ENCODE data around the gene CDK11A. TPM values are rescaled to one million over a fixed set of nuclear protein-coding genes. Genes with fewer than 3 reads are reported as not detected.

The CDK11A gene
- polyA plus RNA-seq, 2 of the 4 experiments (the other 2 are of a cell fraction): 6.7 to 36.4 TPM

GRCh38 chr1:1763657-1764621 lies 39.8 kb upstream of the CDK11A start (continued):
- TF ChIP-seq NPAS2 (CRISPR knock-in tag; IDR thresholded peaks at IDR 0.05; ENCODE audit: borderline replicate concordance) (no peak), CBX2 (IDR thresholded peaks at IDR 0.05; ENCODE audit: borderline replicate concordance, low read depth) (no peak), GATA3 (IDR thresholded peaks at IDR 0.05; ENCODE audit: borderline replicate concordance) (no peak)
- TF ChIP-seq, protein P1, sequence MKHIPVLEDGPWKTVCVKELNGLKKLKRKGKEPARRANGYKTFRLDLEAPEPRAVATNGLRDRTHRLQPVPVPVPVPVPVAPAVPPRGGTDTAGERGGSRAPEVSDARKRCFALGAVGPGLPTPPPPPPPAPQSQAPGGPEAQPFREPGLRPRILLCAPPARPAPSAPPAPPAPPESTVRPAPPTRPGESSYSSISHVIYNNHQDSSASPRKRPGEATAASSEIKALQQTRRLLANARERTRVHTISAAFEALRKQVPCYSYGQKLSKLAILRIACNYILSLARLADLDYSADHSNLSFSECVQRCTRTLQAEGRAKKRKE (CRISPR knock-in tag; IDR thresholded peaks at IDR 0.05; ENCODE audit: low read depth): no peak

GRCh38 chr1:1761504-1762376 lies 37.6 kb upstream of the CDK11A start:
- Histone ChIP-seq H3K9me3 (no peaks in the 10 kb centered on the region), H3K4me2 (no peak overlapping the region), H3K4me3 (no peak overlapping the region), H3K27ac (no peak overlapping the region), H3K4me1 (peaks cover 36% of the 10 kb centered on the region)
- CTCF ChIA-PET: interaction anchor here (1.4 kb wide), 1 partner anchor 144 kb away, joined by 3 read pairs; no protein-coding TSS in a partner anchor
- POLR2A ChIA-PET: no interaction called here
- 90% methylated on average over 19 of the region's 23 CpGs for WGBS (ENCODE audit: missing lambda C conversion rate)
- TF ChIP-seq TP53 (CRISPR knock-in tag; IDR thresholded peaks at IDR 0.05) (no peak), FOSB (CRISPR knock-in tag; IDR thresholded peaks at IDR 0.05) (no peak), NR3C1 (IDR thresholded peaks at IDR 0.05) (no peak), FOXS1 (CRISPR knock-in tag; IDR thresholded peaks at IDR 0.05) (no peak), GATA3 (IDR thresholded peaks at IDR 0.05; ENCODE audit: borderline replicate concordance) (no peak), SMC3 (IDR thresholded peaks at IDR 0.05) (no peak)
- TF ChIP-seq, protein P2, sequence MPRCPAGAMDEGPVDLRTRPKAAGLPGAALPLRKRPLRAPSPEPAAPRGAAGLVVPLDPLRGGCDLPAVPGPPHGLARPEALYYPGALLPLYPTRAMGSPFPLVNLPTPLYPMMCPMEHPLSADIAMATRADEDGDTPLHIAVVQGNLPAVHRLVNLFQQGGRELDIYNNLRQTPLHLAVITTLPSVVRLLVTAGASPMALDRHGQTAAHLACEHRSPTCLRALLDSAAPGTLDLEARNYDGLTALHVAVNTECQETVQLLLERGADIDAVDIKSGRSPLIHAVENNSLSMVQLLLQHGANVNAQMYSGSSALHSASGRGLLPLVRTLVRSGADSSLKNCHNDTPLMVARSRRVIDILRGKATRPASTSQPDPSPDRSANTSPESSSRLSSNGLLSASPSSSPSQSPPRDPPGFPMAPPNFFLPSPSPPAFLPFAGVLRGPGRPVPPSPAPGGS (IDR thresholded peaks at IDR 0.05): no peak
- ATAC-seq (no peak), DNase-seq (ENCODE audit: low read depth in 1 of 2, low spot score in 1 of 2) (no peak), FAIRE-seq (no peak)

GRCh38 chr1:1760715-1761114 lies 36.6 kb upstream of the CDK11A start:
- ChIA-PET CTCF (interaction anchor here (1.0 to 1.7 kb wide), 2 partner anchors 13 to 145 kb away, joined by 3 to 5 read pairs; no protein-coding TSS in a partner anchor), POLR2A (no interaction called here)
- ATAC-seq (no peak), DNase-seq (ENCODE audit: low read depth in 1 of 2, low spot score in 1 of 2) (no peak), FAIRE-seq (no peak)
- H3K4me1 ChIP-seq: peaks cover 36% of the 10 kb centered on the region
- WGBS (ENCODE audit: missing lambda C conversion rate): 96% methylated on average over 9 of the region's 10 CpGs
- TF ChIP-seq KDM1A (IDR thresholded peaks at IDR 0.05; ENCODE audit: low read depth) (no peak), CHD2 (IDR thresholded peaks at IDR 0.05; ENCODE audit: low read length, partially characterized antibody) (no peak), HDAC2 (IDR thresholded peaks at IDR 0.05) (no peak), TP53 (CRISPR knock-in tag; IDR thresholded peaks at IDR 0.05) (no peak), TFCP2L1 (CRISPR knock-in tag; IDR thresholded peaks at IDR 0.05) (no peak), POLR2AphosphoS2 (conservative IDR thresholded peaks at IDR 0.05; ENCODE audit: low read length) (no peak)
- H3K4me3 ChIP-seq: no peak overlapping the region
- H3K9me3 ChIP-seq: no peaks in the 10 kb centered on the region
- H3K27ac ChIP-seq: no peak overlapping the region
- H3K4me2 ChIP-seq: no peak overlapping the region

DNA sequence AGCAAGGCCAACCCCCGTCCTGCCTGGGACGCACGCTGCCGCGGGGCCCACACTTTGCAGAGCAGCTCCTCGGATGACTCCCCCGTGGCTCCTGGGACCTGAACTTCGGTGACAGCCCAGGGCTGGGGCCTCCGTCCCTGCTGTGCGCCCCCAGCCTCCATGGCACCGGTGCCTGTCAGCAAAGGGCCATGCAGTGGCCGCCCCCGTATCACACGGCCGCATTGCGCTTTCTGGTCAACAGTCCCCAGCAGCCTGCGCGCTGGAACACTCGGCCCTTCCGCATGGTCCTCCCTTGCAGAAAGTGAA lies 36.1 kb upstream of the CDK11A start:
- ChIA-PET POLR2A (no interaction called here), CTCF (interaction anchor here (1.0 to 1.7 kb wide), 2 partner anchors 13 to 146 kb away, joined by 3 to 5 read pairs; no protein-coding TSS in a partner anchor)
- peaks cover 36% of the 10 kb centered on the region for H3K4me1 ChIP-seq
- no peaks in the 10 kb centered on the region for H3K9me3 ChIP-seq
- H3K4me2 ChIP-seq: no peak overlapping the region
- no peak for ATAC-seq
- FAIRE-seq: no peak
- TF ChIP-seq SREBF2 (IDR thresholded peaks at IDR 0.05): no peak
- TF ChIP-seq CHD2 (IDR thresholded peaks at IDR 0.05; ENCODE audit: low read length, partially characterized antibody): no peak
- TF ChIP-seq, protein P3, sequence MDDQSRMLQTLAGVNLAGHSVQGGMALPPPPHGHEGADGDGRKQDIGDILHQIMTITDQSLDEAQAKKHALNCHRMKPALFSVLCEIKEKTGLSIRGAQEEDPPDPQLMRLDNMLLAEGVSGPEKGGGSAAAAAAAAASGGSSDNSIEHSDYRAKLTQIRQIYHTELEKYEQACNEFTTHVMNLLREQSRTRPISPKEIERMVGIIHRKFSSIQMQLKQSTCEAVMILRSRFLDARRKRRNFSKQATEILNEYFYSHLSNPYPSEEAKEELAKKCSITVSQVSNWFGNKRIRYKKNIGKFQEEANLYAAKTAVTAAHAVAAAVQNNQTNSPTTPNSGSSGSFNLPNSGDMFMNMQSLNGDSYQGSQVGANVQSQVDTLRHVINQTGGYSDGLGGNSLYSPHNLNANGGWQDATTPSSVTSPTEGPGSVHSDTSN (IDR thresholded peaks at IDR 0.05): no peak
- TF ChIP-seq FOSL2 (IDR thresholded peaks at IDR 0.05): no peak
- TF ChIP-seq FOSL2 (CRISPR knock-in tag; IDR thresholded peaks at IDR 0.05): no peak
- no peak for TF ChIP-seq ZNF302 (CRISPR knock-in tag; IDR thresholded peaks at IDR 0.05)
- TF ChIP-seq TFCP2L1 (CRISPR knock-in tag; IDR thresholded peaks at IDR 0.05): no peak
- TF ChIP-seq, protein P4, sequence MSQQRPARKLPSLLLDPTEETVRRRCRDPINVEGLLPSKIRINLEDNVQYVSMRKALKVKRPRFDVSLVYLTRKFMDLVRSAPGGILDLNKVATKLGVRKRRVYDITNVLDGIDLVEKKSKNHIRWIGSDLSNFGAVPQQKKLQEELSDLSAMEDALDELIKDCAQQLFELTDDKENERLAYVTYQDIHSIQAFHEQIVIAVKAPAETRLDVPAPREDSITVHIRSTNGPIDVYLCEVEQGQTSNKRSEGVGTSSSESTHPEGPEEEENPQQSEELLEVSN (IDR thresholded peaks at IDR 0.05; ENCODE audit: borderline replicate concordance, low read depth): no peak
- no peak for TF ChIP-seq PHF8 (IDR thresholded peaks at IDR 0.05; ENCODE audit: borderline replicate concordance, low read depth)
- DNase-seq (ENCODE audit: low read depth in 1 of 2, low spot score in 1 of 2): no peak
- peak overlapping the region in 1 of 2 experiments; percentile 93; a peak in 1 of 6 replicates for H3K27ac ChIP-seq
- WGBS (ENCODE audit: missing lambda C conversion rate): 94% methylated on average over 10 of the region's 20 CpGs
- no peak overlapping the region for H3K4me3 ChIP-seq

Data from A549 (cell line).